MM.1S (cell line): ENCODE results near the gene EXOC4.

Source experiments
- CTCF ChIP-seq: fragments of 300-600 bp; sonication (generic); IDR thresholded peaks from 2 replicates; pipeline ENCODE4 v1.5.1; 2016; ENCODE audit warnings: antibody characterized with exemption, low read length, mixed read lengths
- EZH2 ChIP-seq: fragments of 300-600 bp; sonication (generic); optimal IDR thresholded peaks from 2 replicates; pipeline ENCODE3; 2017; ENCODE audit warnings: low read depth, mild to moderate bottlenecking, antibody characterized with exemption, low read length, mixed read lengths
- EZH2phosphoT487 ChIP-seq: fragments of 300-600 bp; sonication (generic); IDR thresholded peaks from 2 replicates; pipeline ENCODE4 v1.6.1; 2018; ENCODE audit warnings: antibody characterized with exemption, low read length

- TF ChIP-seq CTCF (no peak), EZH2 (no peak), EZH2phosphoT487 (no peak)
These were observed 303.7 kb downstream of the EXOC4 start for GRCh38 chr7:133556553-133556952.
